ENCODE data around the gene PET117.

GRCh38 chr20:18132663-18133062 is 5.0 kb upstream of the PET117 start:
- TF ChIP-seq RAD21 (IDR thresholded peaks at IDR 0.05) (no peak), REST (IDR thresholded peaks at IDR 0.05) (no peak), YY1 (IDR thresholded peaks at IDR 0.05) (no peak), GABPA (IDR thresholded peaks at IDR 0.05 in 1 of 2, conservative IDR thresholded peaks at IDR 0.05 in 1 of 2) (no peak), SP1 (IDR thresholded peaks at IDR 0.05) (no peak), CTCF (IDR thresholded peaks at IDR 0.05; ENCODE audit: low read depth, low read length, missing input control) (no peak), FOXA1 (IDR thresholded peaks at IDR 0.05) (no peak)

Measured in liver (tissue), 3 donors.